A549 treated with DMSO at 1 μM for 4 hours (cell line): ENCODE data around the gene WNT9B. TPM values are rescaled to one million over a fixed set of nuclear protein-coding genes. Genes with fewer than 3 reads are reported as not detected.

Experiments
- total RNA-seq: library from RNA; stranded (reverse); fragments of 200-300 nt; extraction: Qiagen RNA extraction; gene quantifications from 5 replicates; pipeline ENCODE4 v1.2.3, GENCODE V29; 2022; ENCODE audit warnings: low read depth

The WNT9B gene
- not detected in 5 replicates for total RNA-seq

GRCh38 chr17:46851029-46851741, at the start of gene WNT9B:
WNT9B (plus strand) TSS chr17:46851583; CDS start chr17:46851639, 56 bp downstream.

GRCh38 chr17:46818316-46818928, 33.0 kb upstream of the WNT9B start, which contains the start of gene WNT3:
WNT3 (minus strand) TSS chr17:46818692; CDS start chr17:46818597, 95 bp downstream.

DNA sequence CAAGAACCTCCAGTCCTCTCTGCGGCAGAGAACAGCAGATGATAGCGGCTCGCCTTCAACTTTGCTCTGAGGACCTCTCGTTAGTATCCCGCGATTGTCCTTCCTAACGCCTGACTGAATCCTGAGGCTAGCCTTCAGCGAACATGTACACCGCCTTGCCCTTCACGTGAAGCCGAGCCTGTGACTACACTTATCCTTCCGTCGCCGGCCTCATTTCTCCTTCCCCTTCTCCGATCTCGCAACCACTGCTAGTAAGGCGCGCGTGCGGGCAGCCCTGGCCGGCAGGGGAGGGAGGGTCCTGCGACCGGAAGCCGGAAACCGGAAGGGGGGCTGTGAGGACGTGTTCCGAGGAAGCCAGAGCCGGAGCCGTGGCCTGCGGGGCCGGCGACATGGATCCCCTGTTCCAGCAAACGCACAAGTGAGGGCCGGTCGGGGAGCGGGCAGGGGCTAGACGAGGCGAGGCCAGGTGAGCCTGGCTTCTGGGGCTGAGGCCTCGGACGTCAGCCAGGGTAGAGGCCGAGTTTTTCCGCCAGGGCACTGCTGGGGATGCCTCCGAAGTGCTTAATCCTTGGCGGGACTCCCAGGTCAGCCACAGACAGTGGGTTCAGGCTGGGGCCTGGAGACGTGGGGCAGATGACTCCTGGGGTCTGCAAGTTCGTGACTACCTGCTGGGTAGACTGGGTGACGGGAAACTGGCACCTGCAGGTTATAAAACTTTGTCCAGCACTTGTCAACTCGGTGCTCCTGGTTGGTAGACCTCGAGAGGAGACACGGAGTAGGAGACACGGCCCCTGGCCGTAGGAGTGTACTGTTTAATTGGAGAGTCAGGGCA, 71.6 kb downstream of the WNT9B start, which contains the start of gene GOSR2:
TSS of gene GOSR2 (plus strand) at position 357 of the 832 bp plus-strand sequence. CDS start at position 390, 33 bp downstream.

Other genes with a start within 250 kb of the WNT9B start
- gene WNT3, start 32.9 kb upstream of the WNT9B start, total RNA-seq = 4.3 to 6.4 TPM (median 5.9 TPM) in 5 replicates
- gene GOSR2, start 71.6 kb downstream of the WNT9B start, total RNA-seq = 31.4 to 43.7 TPM (median 42.9 TPM) in 5 replicates
- gene RPRML, start 127.7 kb downstream of the WNT9B start, total RNA-seq = 0.33 to 0.69 TPM (median 0.57 TPM) in 5 replicates